Fibroblast of skin of left quadriceps (primary cell): ENCODE results near the gene PDE4D.
"Not testable (repeated sequence)": the region's sequence is repeated elsewhere in the genome, so short reads cannot be mapped to it uniquely, and the experiment has no call there.

ENCODE experiments used
- DNase-seq, 2 experiments: peaks; one replicate each; pipeline ENCODE4 v3.0.0-alpha.2; 2013; ENCODE audit warnings: low read depth in 2 of 2

PDE4D gene

DNA sequence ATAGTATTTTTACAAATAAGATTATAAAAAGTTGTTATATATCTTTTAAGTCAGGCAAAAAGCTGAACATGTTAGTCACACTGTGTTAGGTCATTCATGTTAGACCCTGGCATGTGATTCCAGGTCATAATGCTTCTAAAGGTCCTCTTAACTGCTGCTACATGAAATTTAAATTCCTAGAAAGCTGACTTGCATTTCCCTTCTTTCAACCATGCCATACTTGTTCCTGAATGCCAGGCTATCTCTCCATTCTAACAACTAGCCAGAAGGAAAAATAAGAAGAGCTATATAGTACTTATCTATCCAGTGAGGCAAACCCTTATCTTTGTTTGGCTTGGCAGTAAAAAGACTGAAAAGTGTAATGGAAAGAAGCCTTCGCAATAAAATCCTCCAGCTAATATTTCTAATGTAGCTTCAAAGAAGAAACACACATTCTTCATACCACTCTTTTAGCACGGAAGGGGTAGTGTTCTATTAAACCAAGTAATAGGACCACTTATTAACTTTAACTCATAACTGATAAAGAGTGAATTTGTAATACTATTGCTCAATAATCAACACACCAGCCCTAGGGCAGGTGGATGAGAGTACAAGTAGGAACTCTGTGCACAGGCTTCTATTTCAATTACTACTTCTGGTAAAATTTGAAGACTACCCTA lies 310.2 kb downstream of the PDE4D start:
- DNase-seq, result no peak

DNA sequence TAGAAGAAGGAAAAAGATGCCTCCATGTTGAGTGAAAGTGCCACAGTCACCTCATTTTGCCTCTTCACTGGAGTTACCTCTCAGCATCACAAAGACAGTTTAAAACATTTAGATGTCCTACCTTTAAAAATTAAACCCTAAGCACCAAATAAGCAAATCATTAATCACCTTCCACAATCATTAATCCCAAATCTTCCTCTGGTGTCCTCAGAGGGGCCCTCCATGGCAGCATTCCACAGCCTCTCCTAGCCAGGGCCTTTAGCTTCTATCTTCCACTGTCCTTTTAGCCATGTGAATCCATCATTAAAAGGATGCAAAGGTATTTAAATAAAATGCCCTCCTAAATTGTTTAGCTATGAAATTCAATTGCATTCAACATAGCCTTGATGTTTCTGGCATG lies 310.8 kb downstream of the PDE4D start:
- no peak for DNase-seq

DNA sequence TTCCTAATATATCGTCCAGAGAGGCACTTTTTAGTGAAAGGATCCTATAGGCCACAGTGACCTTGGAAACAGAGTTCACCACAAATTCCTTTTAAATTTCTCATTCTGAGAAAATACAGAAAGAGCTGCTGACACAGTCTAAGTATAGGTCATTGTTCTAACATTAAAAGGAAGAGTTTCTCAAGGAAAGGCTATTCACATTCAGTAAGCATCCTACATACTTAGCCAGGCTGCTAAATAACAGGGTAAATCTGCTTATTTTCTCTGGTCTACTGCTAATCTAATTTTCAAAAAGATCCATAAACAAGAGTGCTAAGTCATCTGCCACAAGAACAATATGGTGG lies 313.7 kb downstream of the PDE4D start:
- no peak for DNase-seq

DNA sequence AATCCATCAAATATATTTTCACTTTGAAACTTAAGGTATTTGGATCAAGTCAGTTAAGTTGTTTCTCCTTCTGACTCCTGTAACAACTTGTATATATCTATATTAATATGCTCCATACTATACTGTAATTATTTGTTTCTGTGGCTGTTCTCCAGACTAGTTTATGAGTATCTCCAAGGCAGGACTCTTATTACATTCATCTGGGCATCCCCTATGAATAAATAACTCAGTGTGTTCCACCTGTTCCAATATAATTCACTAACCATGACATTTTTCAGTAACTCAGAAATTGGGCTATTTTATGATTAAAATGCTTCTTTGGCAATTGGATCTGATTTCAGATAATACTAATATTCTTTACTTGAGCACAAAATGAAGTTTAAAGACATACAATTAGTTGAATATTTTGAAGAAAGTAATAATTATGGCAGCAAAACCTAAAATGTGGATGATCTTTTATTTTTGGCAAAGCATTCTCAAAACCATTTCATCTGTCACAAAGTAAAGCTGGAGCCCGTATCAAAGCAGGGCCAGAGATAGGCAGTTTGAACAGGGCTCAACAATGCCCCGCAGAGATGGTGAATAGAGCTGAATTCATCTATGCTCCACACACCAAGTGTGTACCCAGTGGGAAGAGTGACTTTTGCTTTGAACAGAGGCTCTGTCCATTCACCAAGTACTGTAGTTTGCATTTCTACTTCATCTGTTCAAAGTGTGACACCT lies 314.3 kb downstream of the PDE4D start:
- DNase-seq, result no peak

DNA sequence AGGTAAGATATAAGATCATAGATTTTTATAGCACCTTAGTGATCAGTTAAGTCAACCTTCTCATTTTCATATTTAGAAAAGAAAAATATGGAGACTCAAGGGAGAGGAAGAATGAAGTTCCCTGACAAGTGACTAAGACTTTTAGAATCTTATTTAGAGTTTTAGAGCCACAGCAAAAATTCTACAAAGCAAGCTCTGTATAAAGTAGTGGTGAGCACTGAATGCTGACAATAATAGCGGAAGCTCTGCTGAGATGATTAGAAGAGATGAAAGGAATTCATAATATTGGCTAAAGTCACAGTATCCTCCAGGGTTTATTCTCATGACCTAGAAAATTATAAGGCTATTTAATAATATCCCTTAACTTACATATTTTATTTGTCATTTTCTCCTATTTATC lies 316.0 kb downstream of the PDE4D start:
- no peak for DNase-seq

DNA sequence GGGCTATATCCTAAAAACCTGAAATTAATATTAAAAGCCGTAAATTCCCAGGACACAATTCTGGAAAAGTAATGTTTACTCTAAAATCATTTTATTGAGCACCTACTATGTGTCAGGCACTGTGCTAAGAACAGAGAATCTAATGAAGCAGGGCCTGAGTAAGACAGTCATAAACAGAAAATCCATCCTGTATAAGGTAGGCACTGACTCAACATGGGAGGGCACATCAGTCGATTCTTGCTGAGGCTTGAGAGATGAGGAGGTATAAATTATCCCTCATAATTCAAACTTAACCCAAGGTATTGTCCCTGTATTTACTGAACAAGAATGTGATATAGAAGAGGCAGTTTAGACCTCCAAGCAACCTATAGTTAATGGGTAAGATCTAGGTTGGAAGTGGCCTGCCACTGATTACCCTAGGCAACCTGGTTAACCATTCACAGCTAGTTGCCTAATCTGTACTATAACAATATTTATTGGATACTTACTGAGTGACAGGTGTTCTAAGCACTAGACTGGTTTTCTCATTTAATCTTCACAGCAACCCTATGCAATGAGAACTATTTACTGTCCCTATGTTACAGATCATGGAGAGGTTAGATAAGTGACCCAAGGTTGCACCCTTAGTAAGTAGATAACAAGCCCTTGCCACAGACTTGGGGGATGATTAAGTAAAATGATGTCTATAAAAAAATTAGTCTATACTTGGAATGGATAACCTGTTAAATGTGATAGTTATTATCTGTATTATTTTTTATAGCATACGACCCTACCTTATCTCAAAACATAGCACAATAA lies 317.7 kb downstream of the PDE4D start:
- DNase-seq, result no peak

DNA sequence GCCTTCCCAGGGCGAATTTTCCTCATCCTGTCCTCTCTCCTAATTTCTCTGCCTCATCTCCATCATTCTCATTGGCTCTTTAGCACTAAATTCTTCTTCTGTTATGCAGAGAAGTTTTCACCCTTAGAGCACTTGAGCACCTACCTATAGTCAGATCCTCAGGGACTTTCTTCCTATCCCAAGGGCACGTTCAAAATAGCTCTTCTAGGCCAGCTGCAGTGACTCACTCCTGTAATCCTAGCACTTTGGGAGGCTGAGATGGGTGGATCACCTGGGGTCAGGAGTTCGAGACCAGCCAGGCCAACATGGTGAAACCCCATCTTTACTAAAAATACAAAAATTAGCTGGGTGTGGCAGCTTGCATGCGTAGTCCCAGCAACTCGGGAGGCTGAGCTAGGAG lies 320.0 kb downstream of the PDE4D start:
- not testable (repeated sequence) for DNase-seq

DNA sequence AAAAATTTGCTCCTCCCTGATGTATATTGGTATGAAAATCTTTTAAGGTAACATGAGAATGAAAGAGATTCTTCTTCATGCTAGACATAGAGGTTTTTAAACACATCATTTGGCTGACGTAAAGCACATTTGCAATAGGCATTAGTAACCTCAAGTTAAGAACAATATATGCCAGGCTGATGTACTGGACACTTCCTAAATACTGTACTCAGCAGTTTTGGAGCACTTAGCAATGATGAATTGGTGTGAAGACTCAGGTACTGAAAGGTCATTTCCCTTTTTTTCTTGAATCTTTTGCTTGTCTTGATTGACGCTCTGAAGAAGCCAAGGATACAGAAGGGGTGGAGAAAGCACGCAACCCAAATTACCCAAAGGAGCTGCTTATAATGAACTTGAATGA lies 322.5 kb downstream of the PDE4D start:
- no peak for DNase-seq

DNA sequence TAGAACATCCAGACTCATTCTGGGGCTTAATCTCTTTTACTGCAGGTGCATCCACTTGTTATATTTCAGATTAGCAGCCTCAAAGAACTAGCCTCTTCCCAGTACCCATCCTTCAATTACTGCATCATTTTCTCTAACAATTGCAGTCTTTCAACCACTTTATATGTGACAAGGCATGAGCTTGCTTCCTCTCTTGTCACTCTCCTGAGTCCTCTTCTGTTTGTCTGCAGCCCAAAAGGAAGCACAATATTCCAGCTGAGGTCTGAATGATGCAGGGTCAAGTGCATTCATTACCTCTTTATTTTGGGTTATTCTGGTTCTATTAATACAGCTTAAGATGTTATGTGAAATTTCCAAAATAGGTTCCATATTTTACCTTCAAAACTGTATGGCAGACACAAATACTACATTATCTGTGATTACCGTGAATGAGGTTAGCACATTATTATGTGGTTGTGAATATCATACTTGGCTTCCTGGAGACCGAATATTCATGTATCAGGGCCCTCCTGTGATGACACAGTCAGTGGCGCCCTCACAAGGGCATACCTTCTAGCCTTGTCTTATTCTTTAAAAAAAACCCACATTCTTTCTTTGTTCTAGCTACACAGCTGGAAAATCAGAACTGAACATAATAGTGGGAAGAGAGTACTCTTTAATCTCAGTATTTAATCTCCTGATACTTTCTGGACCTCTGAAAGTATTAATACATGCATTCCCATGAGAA lies 323.8 kb downstream of the PDE4D start:
- DNase-seq, result no peak

DNA sequence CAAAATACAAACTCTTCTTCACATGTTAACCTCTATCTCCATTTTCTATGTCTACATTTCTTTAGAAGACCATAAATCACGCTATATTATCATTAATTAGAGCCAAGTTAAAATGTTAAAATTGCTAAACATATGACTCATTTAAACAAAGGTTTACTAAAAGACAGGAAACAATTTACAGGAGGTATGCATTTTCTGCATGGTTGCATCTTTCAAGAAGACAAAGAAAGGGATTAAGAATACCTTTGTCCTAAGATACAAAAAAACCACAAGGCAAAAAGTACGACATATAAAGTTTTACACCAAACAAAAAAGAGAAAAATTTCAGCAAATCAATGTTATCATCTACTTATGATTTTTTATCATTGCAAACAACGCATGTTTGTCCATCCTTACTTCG lies 324.4 kb downstream of the PDE4D start:
- no peak for DNase-seq

DNA sequence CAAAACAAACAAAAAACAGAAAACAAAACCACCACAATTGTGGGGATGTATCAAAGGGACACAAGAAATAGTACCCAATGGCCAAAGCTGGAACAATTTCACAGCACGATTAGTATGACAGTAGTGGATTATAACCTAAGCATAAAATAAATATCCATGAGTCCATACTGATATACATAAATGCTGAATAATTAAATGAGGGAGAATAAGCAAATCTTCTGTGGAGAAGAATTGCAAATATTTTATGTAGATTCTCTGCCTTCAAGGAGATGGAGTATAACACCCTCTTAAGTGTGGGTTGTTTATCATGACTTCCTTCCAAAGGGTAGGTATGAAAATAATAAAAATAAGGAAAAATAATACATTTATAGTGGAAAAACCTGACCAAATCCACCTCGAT lies 325.4 kb downstream of the PDE4D start:
- no peak for DNase-seq

DNA sequence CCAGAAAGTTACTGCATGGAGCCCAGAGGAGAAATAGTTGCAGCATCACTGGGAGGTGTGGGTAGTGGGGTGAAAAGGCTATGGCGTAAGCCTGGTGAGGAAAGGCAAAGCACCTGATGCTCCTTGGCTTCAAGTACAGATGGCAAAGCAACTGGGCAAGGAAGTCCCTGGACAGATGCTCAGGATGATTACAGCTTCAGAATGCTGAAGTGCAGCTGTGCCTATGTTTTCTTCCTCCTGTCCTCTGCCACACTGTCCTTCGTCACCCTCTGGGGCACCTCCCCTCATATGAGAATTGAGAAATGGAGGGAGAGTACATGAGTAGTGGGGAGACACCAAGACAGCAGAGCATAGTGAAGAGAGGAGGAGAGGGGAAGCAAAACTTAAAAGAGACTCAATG lies 328.0 kb downstream of the PDE4D start:
- no peak for DNase-seq

DNA sequence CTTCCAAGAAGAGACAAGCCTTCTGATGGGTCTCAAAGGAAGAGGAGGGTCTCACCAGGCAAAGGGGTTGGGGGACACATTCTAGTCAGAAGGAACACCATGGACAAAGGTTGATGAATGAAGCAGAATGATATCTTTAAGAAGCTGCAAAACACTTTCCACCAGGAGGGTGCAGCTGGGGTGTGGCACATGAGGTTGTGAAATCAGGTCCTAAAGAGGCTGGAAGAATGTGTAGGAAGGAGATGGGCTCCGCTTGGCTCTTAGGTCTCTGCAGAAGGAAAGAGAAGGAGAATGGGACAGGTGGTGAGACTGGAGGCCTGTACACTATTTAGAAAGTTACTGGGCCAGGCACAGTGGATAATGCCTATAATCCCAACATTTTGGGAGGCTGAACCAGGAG lies 328.6 kb downstream of the PDE4D start:
- DNase-seq, result no peak

DNA sequence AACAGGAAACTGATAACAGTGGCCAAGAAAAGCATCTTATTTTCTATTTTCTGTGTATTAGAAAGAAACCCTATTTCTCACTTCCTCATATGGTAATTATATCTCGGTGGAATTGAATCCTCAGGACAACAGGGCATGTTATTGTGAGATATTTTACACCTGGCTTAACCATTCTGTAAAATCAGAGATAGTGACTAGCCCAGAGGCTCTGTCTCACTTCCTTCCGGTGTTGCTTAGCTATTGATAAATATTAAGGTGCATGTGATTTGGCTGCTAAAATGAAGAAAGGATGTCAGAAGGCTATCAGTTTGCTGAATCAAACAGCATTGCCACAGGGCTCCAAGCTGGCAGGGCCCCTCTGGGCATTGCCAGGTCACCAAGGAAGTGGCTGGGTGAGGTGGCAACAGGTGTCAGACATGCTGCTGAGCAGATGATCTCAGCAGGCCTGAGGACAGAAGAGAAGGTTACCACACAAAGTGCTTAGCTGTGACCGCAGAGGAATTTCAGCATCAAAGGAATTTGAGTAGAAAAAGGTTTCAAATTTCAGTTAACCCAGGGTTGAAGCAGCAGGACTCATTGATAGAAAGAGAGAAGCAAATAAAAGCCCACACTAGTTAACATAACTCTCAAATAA lies 330.7 kb downstream of the PDE4D start:
- DNase-seq, result no peak

DNA sequence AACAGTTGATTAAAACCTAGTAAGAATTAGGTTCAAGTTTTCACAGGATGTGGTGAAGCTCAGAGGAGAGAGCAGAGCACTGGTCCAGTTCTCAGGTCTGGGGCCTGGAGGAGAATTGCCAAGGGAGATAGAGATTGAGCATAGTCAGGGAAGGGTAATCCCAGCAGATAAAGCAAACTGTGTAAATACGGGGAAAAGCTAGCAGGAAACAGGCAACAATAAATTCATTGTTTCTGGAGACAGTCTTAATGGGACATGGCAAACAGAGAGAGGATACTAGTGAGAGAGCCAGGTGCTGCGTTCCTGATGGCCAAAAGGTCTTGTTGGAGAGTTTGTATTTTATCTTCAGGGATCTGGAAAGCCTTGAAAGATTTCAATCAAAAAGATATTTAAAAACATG lies 333.0 kb downstream of the PDE4D start:
- DNase-seq, result no peak

DNA sequence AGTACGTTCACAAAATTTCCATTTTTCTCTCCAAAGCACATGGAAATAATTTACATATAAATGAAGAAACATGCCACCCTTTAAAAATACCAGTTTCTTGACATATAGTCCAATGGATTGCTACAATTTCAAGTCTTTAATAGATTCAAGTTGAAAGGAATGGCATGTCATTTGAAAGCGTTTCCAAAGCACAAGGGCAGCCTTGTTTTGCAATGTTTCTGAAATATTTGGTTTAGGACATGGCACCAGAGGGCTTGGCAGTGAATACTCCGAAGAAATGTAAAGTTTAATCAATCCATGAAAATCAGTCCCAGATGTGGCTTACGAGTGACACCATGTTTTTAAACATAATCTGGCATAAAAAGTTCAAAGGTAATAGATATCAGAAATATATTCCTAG lies 333.7 kb downstream of the PDE4D start:
- no peak for DNase-seq

DNA sequence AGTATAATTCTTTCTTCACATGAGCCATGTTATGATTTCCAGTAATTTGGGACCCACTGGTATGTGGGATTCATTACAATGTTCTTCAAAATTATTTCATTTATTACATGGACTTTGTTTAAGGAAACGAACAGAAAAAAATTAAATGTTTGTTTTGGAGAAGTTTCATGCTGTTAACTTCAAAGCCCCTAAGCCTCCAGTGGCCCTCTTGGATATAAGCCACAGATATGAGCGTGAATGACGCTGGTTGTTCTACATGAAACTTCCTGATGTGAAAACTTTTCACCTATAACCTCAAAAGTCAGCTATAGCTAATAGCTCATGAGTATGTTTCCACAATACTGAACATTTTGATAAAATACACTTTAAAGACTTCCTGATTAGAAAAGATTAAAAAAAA lies 334.2 kb downstream of the PDE4D start:
- DNase-seq, result no peak

DNA sequence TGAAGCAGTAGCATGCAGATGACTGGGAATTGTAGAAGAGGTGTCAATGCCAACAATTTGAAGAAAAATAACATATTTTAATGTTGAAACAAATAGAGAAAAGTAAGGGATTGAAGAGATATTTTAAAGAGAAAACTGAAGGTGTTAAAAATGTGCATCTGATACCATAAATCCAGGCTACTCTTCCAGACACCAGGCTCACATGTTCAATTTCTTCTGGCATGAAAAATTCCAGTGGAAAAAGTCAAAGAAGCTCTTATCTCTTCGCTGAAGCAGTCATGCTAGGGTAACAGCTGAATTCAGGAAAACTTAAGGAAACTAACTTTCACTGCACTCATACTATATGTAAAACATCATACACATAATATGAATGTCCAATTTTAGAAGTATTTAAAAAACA lies 335.0 kb downstream of the PDE4D start:
- no peak for DNase-seq

DNA sequence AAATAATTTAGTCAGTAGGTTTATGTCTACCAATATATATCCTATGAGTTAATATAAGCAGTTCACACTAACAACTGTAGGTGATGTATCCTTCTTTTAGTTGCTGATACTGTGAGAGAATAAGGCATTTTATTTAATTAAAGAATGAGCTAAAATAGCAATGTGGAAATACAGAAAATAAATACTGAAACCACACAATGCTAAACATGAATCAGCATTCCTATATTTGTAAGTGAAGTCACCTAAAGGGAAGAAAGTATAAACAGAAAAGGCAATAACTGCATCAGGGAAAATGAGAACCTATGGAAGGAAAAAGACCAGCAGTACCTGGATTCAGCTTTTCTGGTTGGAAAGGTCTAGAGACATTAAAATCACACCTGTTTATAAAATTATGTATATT lies 336.0 kb downstream of the PDE4D start:
- DNase-seq, result no peak

DNA sequence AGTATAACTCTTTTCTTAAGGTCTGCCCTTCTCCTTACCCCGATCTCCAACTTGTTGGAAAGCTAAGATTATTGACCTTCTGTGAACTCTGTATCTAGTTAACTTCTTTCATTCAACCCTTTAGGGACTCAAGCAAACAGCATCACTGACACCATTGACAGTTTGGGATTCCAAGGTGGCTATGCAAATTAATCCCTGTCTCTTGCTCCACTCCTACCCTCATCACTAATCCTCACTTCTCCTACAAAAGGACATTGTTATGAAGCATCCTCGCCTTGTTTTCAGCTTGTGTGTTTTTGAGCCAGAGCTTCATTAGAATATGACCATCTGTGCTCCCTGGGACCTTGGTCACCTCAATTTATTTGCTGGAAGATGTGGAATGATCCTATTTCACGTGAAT lies 337.9 kb downstream of the PDE4D start:
- no peak for DNase-seq

DNA sequence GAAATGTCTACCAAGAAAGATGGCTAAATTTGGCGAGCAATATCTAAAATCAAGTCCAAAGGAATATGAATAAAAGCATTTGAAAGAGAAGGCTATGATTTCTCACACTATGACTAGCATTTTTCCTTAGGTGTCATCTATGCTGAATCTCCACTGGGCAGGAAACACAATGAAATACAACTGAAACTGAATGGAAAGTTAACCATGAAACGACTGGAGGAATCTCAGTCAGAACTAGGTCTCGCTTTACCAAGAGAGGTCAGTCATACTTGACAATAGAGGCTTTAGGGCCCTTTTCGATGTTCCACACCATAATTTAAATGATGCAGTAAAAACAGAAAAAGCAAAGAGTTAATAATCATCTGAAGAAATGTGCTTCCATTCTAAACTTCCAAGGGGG lies 339.0 kb downstream of the PDE4D start:
- no peak for DNase-seq

DNA sequence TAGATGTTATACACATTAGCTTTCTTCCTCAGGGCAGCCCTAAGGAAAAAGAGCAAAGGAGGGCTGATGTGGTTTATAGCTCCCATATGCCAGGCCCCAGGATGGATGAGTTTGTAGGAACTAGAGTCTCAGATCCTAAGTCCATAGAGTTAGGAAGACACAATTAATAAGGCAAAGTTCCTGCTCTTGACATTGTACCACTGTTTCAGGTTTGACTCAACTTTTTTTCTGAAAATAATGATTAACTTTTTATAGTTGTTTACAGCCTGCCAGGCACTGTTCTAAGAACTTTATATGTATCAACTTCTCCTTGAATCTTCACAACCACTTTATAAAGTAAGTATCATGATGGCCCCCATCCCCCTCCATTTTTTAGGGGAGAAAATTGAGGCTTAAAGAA lies 339.5 kb downstream of the PDE4D start:
- DNase-seq, result no peak
